ENCODE data around the gene OR6Y1.

OR6Y1 gene

DNA sequence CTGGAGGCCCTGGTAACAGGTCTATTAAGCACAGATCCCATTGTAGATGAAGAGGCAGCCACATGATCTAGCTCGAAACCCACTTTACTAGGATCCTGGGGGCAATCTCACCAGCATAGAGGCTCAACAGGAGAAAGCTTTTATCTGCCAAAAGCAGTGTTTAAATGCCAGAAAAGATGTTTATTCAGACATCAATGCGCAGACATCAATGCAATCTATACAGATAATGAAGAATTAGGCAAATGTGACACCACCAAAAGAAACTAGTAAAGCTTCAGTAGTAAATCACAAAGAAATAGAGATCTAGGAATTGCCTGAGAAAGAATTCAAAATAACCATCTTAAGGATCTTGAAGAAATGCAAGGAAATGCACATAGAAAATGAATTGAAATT is 32.5 kb downstream of the OR6Y1 start:
- no peak overlapping the region for H2AFZ ChIP-seq (ENCODE audit: low read depth, low read length)
- no peak overlapping the region for H4K91ac ChIP-seq (ENCODE audit: low read length)
- H3K9me3 ChIP-seq (ENCODE audit: control insufficient read depth, low read length) = peaks cover 17% of the 10 kb centered on the region
- no peak overlapping the region for H3K4me2 ChIP-seq (ENCODE audit: low read length, poor library complexity, severe bottlenecking)
- no peak overlapping the region for H3K23ac ChIP-seq (ENCODE audit: low read length in 2 of 2)
- no peak overlapping the region for H2BK12ac ChIP-seq (ENCODE audit: low read length in 2 of 2)
- H3K14ac ChIP-seq (ENCODE audit: low read length in 2 of 2) = no peak overlapping the region
- H2BK120ac ChIP-seq (ENCODE audit: low read depth, low read length) = no peak overlapping the region
- no peaks in the 10 kb centered on the region for H3K36me3 ChIP-seq (ENCODE audit: control insufficient read depth in 1 of 2, insufficient read depth in 2 of 2, low read depth in 1 of 2, low read length in 2 of 2)
- no peak overlapping the region for H2BK15ac ChIP-seq (ENCODE audit: low read depth, poor library complexity, severe bottlenecking)
- no peak overlapping the region for H3K18ac ChIP-seq (ENCODE audit: low read depth in 1 of 2, low read length in 2 of 2)
- no peaks in the 10 kb centered on the region for H3K79me1 ChIP-seq (replicated peaks; ENCODE audit: low read length, poor library complexity, severe bottlenecking)
- no peak overlapping the region for H3K27ac ChIP-seq (ENCODE audit: low read length, poor library complexity, severe bottlenecking)
- no peak overlapping the region for H2AK5ac ChIP-seq (ENCODE audit: low read length, severe bottlenecking)
- H3K4me1 ChIP-seq (ENCODE audit: control insufficient read depth, insufficient read depth, low read depth, low read length) = no peaks in the 10 kb centered on the region
- H3K27me3 ChIP-seq (ENCODE audit: control insufficient read depth in 1 of 2, insufficient read depth in 1 of 2, low read length in 2 of 2) = no peaks in the 10 kb centered on the region
- no peak overlapping the region for H3K9ac ChIP-seq (ENCODE audit: low read length)
- no peak for DNase-seq
- no peak overlapping the region for H4K8ac ChIP-seq (ENCODE audit: low read length)
- no peak overlapping the region for H2BK5ac ChIP-seq (ENCODE audit: low read depth, low read length, poor library complexity, severe bottlenecking)
- WGBS = 36% methylated on average over 1 of the region's 2 CpGs
- H3K4ac ChIP-seq (ENCODE audit: low read depth in 1 of 2, low read length in 2 of 2) = no peak overlapping the region
- no peak overlapping the region for H3K4me3 ChIP-seq (ENCODE audit: insufficient read depth in 1 of 2, low read depth in 1 of 2, low read length in 2 of 2)

DNA sequence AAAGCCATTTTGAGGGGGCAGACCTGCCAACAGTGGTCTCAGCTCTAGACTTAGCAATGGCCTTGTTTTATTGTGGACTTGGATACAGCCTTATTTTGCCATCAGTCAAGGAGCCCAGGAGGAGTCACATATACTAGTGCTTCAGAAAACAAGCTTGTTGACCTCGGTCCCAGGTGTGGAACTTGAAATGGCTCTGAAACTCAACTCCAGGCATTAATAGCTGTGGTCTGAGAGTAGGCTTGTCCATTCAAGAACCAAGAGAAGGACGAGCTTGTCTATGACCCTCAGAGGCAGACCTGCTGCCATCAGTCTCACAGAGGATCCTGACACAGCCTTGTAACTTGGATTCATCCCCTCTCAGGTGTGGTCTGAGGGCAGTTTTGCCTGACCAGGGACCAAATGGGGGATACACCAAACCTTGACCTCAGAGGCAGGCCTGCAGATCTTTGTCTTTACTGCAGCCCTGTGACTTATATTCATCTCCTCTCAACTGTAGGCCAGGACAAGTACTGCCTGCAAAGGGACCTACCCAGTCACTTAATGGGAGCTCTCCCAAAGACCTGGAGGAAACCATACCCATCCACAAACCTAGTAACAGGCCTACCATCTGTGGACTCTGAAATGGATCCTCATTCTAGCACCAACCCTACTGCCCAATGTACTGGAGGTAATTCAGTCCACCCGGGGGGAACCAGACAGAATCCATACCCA is 33.1 kb downstream of the OR6Y1 start:
- H2BK12ac ChIP-seq (ENCODE audit: low read length in 2 of 2) = no peak overlapping the region
- no peak overlapping the region for H3K4ac ChIP-seq (ENCODE audit: low read depth in 1 of 2, low read length in 2 of 2)
- H3K4me1 ChIP-seq (ENCODE audit: control insufficient read depth, insufficient read depth, low read depth, low read length) = no peaks in the 10 kb centered on the region
- H3K18ac ChIP-seq (ENCODE audit: low read depth in 1 of 2, low read length in 2 of 2) = no peak overlapping the region
- H3K9ac ChIP-seq (ENCODE audit: low read length) = no peak overlapping the region
- H3K9me3 ChIP-seq (ENCODE audit: control insufficient read depth, low read length) = peaks cover 13% of the 10 kb centered on the region
- no peak for DNase-seq
- no peaks in the 10 kb centered on the region for H3K36me3 ChIP-seq (ENCODE audit: control insufficient read depth in 1 of 2, insufficient read depth in 2 of 2, low read depth in 1 of 2, low read length in 2 of 2)
- H3K27me3 ChIP-seq (ENCODE audit: control insufficient read depth in 1 of 2, insufficient read depth in 1 of 2, low read length in 2 of 2) = no peaks in the 10 kb centered on the region
- H3K23ac ChIP-seq (ENCODE audit: low read length in 2 of 2) = no peak overlapping the region
- no peak overlapping the region for H2BK5ac ChIP-seq (ENCODE audit: low read depth, low read length, poor library complexity, severe bottlenecking)
- no peak overlapping the region for H3K14ac ChIP-seq (ENCODE audit: low read length in 2 of 2)
- H2BK15ac ChIP-seq (ENCODE audit: low read depth, poor library complexity, severe bottlenecking) = no peak overlapping the region
- H2BK120ac ChIP-seq (ENCODE audit: low read depth, low read length) = no peak overlapping the region
- H3K4me2 ChIP-seq (ENCODE audit: low read length, poor library complexity, severe bottlenecking) = no peak overlapping the region
- no peak overlapping the region for H4K8ac ChIP-seq (ENCODE audit: low read length)
- no peak overlapping the region for H4K91ac ChIP-seq (ENCODE audit: low read length)
- no peak overlapping the region for H3K27ac ChIP-seq (ENCODE audit: low read length, poor library complexity, severe bottlenecking)
- H2AK5ac ChIP-seq (ENCODE audit: low read length, severe bottlenecking) = no peak overlapping the region
- no peaks in the 10 kb centered on the region for H3K79me1 ChIP-seq (replicated peaks; ENCODE audit: low read length, poor library complexity, severe bottlenecking)
- H3K4me3 ChIP-seq (ENCODE audit: insufficient read depth in 1 of 2, low read depth in 1 of 2, low read length in 2 of 2) = no peak overlapping the region
- H2AFZ ChIP-seq (ENCODE audit: low read depth, low read length) = no peak overlapping the region
- WGBS = 64% methylated on average over 3 of the region's 3 CpGs

DNA sequence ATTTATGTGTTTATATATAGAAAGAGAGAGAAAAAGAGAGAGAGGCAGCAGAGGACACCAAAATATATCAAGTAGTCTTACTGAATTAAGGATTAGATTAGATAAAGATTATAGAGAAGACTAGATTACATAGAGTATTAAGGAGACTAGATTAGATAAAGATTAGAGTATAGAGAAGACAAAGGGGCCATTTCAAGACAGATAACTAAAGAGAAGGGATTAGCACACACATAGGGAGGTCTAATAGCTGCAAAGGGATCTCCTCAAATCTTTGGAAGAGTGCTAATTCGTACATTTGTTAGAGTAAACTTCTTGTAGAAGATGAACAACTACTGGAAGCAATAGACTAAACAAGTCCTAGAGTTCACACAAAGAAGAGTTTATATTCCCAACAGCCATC is 34.2 kb downstream of the OR6Y1 start:
- Histone ChIP-seq H3K4me2 (ENCODE audit: low read length, poor library complexity, severe bottlenecking) (no peak overlapping the region), H3K79me1 (replicated peaks; ENCODE audit: low read length, poor library complexity, severe bottlenecking) (no peaks in the 10 kb centered on the region), H3K27me3 (ENCODE audit: control insufficient read depth in 1 of 2, insufficient read depth in 1 of 2, low read length in 2 of 2) (no peaks in the 10 kb centered on the region), H2BK120ac (ENCODE audit: low read depth, low read length) (no peak overlapping the region), H3K14ac (ENCODE audit: low read length in 2 of 2) (no peak overlapping the region), H2BK15ac (ENCODE audit: low read depth, poor library complexity, severe bottlenecking) (no peak overlapping the region), H3K36me3 (ENCODE audit: control insufficient read depth in 1 of 2, insufficient read depth in 2 of 2, low read depth in 1 of 2, low read length in 2 of 2) (no peaks in the 10 kb centered on the region), H2AK5ac (ENCODE audit: low read length, severe bottlenecking) (no peak overlapping the region), H3K4me1 (ENCODE audit: control insufficient read depth, insufficient read depth, low read depth, low read length) (no peaks in the 10 kb centered on the region), H3K18ac (ENCODE audit: low read depth in 1 of 2, low read length in 2 of 2) (no peak overlapping the region), H2BK12ac (ENCODE audit: low read length in 2 of 2) (no peak overlapping the region), H3K9ac (ENCODE audit: low read length) (no peak overlapping the region), H3K23ac (ENCODE audit: low read length in 2 of 2) (no peak overlapping the region), H3K27ac (ENCODE audit: low read length, poor library complexity, severe bottlenecking) (no peak overlapping the region), H3K4me3 (ENCODE audit: insufficient read depth in 1 of 2, low read depth in 1 of 2, low read length in 2 of 2) (no peak overlapping the region), H2BK5ac (ENCODE audit: low read depth, low read length, poor library complexity, severe bottlenecking) (no peak overlapping the region), H4K8ac (ENCODE audit: low read length) (no peak overlapping the region), H3K4ac (ENCODE audit: low read depth in 1 of 2, low read length in 2 of 2) (no peak overlapping the region), H3K9me3 (ENCODE audit: control insufficient read depth, low read length) (peaks cover 9% of the 10 kb centered on the region), H2AFZ (ENCODE audit: low read depth, low read length) (no peak overlapping the region), H4K91ac (ENCODE audit: low read length) (no peak overlapping the region)
- no CpG with 5 or more reads among the region's 1 CpG for WGBS
- no peak for DNase-seq

DNA sequence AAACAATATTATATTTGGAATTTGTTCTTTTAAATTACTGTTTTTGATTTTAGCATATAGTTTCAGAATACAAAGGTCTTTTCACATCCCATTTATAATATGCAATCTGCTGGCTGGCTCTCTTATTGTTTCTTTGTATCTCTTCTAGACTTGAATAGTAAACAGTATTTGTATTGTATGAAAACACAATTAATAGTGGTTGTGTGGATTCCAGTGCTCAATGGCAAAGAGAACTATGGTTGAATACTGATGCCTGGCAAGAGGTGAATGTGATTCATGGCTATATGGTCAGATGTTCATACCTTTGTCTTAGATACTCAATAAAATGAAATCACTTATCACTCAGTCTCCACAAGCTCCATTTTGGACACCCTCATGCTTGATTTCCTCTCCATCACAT is 37.2 kb downstream of the OR6Y1 start:
- no peak overlapping the region for H2BK120ac ChIP-seq (ENCODE audit: low read depth, low read length)
- no peaks in the 10 kb centered on the region for H3K9me3 ChIP-seq (ENCODE audit: control insufficient read depth, low read length)
- H2BK5ac ChIP-seq (ENCODE audit: low read depth, low read length, poor library complexity, severe bottlenecking) = no peak overlapping the region
- no peak overlapping the region for H4K8ac ChIP-seq (ENCODE audit: low read length)
- H4K91ac ChIP-seq (ENCODE audit: low read length) = no peak overlapping the region
- H2BK15ac ChIP-seq (ENCODE audit: low read depth, poor library complexity, severe bottlenecking) = no peak overlapping the region
- no peak overlapping the region for H3K9ac ChIP-seq (ENCODE audit: low read length)
- no peaks in the 10 kb centered on the region for H3K36me3 ChIP-seq (ENCODE audit: control insufficient read depth in 1 of 2, insufficient read depth in 2 of 2, low read depth in 1 of 2, low read length in 2 of 2)
- H3K18ac ChIP-seq (ENCODE audit: low read depth in 1 of 2, low read length in 2 of 2) = no peak overlapping the region
- H3K4me1 ChIP-seq (ENCODE audit: control insufficient read depth, insufficient read depth, low read depth, low read length) = no peaks in the 10 kb centered on the region
- no peak overlapping the region for H2BK12ac ChIP-seq (ENCODE audit: low read length in 2 of 2)
- no peak overlapping the region for H3K4me2 ChIP-seq (ENCODE audit: low read length, poor library complexity, severe bottlenecking)
- H3K27me3 ChIP-seq (ENCODE audit: control insufficient read depth in 1 of 2, insufficient read depth in 1 of 2, low read length in 2 of 2) = no peaks in the 10 kb centered on the region
- no peak overlapping the region for H3K4ac ChIP-seq (ENCODE audit: low read depth in 1 of 2, low read length in 2 of 2)
- no peaks in the 10 kb centered on the region for H3K79me1 ChIP-seq (replicated peaks; ENCODE audit: low read length, poor library complexity, severe bottlenecking)
- H3K14ac ChIP-seq (ENCODE audit: low read length in 2 of 2) = no peak overlapping the region
- no peak overlapping the region for H3K4me3 ChIP-seq (ENCODE audit: insufficient read depth in 1 of 2, low read depth in 1 of 2, low read length in 2 of 2)
- no peak overlapping the region for H3K23ac ChIP-seq (ENCODE audit: low read length in 2 of 2)
- no peak overlapping the region for H2AFZ ChIP-seq (ENCODE audit: low read depth, low read length)
- no peak overlapping the region for H2AK5ac ChIP-seq (ENCODE audit: low read length, severe bottlenecking)
- no peak for DNase-seq
- no peak overlapping the region for H3K27ac ChIP-seq (ENCODE audit: low read length, poor library complexity, severe bottlenecking)

Data from mesenchymal stem cell (in vitro differentiated cells and primary cell).